Measurements from ENCODE around the gene DNMT3A.

DNA sequence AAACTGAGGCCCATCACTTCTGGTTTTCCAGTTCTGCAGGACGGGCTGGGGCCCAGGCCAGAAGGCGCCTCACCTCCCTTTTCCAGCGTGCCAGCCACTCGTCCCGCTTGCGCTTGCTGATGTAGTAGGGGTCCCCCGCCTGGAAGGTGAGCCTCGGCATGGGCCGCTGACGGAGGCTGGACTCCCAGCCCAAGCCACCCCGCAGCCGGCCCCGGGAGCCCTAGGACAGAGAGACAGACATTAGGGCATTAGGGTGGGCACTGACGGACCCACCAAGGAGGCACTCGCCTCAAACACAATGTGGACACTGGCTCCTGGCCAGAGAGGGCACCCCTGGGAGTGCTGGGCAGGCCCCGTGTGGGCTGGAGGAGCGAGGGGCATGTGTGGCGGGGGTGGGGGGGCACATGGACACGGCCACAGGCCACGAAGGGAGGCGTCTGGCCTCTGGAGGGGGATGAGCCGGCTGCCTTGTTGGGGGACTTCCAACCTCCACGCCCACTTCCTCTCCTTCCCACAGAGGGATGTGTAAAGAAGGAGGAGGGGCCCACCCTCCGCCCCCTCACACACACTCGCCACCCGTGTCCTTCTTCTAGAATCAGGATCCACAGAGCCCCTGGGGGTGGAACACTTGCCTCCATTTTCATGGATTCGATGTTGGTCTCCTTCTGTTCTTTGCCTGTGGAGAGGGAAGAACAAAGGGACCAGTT, 66.7 kb downstream of the DNMT3A start:
- TF ChIP-seq, protein P1, sequence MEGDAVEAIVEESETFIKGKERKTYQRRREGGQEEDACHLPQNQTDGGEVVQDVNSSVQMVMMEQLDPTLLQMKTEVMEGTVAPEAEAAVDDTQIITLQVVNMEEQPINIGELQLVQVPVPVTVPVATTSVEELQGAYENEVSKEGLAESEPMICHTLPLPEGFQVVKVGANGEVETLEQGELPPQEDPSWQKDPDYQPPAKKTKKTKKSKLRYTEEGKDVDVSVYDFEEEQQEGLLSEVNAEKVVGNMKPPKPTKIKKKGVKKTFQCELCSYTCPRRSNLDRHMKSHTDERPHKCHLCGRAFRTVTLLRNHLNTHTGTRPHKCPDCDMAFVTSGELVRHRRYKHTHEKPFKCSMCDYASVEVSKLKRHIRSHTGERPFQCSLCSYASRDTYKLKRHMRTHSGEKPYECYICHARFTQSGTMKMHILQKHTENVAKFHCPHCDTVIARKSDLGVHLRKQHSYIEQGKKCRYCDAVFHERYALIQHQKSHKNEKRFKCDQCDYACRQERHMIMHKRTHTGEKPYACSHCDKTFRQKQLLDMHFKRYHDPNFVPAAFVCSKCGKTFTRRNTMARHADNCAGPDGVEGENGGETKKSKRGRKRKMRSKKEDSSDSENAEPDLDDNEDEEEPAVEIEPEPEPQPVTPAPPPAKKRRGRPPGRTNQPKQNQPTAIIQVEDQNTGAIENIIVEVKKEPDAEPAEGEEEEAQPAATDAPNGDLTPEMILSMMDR (IDR thresholded peaks at IDR 0.05 in 8 of 11, conservative IDR thresholded peaks at IDR 0.05 in 3 of 11): no peak
- no peak for TF ChIP-seq POLR2A (IDR thresholded peaks at IDR 0.05)
- TF ChIP-seq POLR2AphosphoS5 (IDR thresholded peaks at IDR 0.05): peak in 2 of 3 donors; percentile 31 to 53
